ENCODE results near the gene SPIRE2. TPM values are rescaled to one million over a fixed set of nuclear protein-coding genes. Genes with fewer than 3 reads are reported as not detected.
A peak's percentile ranks its signal among the peaks of the same experiment; 100 is the strongest.

Gene SPIRE2
- total RNA-seq, 1 donor from 2014 or later: 0.79 TPM

DNA sequence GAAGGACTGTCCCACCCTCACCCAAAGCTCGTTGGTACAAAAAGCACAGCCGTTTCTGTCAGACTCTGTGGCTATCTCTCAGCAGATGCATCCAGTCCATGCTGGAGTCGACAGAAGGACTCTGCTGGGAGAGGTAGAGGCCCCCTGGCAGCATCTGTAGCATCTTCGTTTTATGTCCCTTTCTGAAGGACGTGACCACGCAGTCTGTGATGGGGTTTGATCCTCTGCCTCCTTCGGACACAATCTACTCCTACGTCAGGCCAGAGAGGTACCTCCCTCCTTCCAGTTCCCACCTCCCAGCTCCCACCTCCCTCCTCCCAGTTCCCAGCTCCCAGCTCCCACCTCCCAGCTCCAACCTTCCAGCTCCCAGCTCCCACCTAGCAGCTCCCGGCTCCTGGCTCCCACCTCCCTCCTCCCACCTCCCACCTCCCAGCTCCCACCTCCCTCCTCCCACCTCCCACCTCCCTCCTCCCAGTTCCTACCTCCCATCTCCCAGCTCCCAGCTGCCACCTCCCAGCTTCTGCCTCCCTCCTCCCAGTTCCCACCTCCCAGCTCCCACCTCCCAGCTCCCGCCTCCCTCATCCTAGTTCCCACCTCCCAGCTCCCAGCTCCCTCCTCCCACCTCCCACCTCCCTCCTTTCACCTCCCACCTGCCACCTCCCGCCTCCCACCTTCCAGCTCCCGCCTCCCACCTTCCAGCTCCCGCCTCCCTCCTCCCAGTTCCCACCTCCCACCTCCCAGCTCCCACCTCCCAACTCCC lies 79.0 kb downstream of the SPIRE2 start:
- peaks cover 40% of the 10 kb centered on the region for H3K36me3 ChIP-seq (ENCODE audit: control insufficient read depth, insufficient read depth, low read length)
- DNase-seq (ENCODE audit: low read depth) (no peak), FAIRE-seq (peak; percentile 23)
- H3K27me3 ChIP-seq (ENCODE audit: control insufficient read depth, insufficient read depth, low read length): no peaks in the 10 kb centered on the region
- H3K4me3 ChIP-seq (ENCODE audit: low read depth, low read length): no peak overlapping the region
- TF ChIP-seq, protein P1, sequence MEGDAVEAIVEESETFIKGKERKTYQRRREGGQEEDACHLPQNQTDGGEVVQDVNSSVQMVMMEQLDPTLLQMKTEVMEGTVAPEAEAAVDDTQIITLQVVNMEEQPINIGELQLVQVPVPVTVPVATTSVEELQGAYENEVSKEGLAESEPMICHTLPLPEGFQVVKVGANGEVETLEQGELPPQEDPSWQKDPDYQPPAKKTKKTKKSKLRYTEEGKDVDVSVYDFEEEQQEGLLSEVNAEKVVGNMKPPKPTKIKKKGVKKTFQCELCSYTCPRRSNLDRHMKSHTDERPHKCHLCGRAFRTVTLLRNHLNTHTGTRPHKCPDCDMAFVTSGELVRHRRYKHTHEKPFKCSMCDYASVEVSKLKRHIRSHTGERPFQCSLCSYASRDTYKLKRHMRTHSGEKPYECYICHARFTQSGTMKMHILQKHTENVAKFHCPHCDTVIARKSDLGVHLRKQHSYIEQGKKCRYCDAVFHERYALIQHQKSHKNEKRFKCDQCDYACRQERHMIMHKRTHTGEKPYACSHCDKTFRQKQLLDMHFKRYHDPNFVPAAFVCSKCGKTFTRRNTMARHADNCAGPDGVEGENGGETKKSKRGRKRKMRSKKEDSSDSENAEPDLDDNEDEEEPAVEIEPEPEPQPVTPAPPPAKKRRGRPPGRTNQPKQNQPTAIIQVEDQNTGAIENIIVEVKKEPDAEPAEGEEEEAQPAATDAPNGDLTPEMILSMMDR (IDR thresholded peaks at IDR 0.05; ENCODE audit: insufficient read depth, low read length, severe bottlenecking): no peak

DNA sequence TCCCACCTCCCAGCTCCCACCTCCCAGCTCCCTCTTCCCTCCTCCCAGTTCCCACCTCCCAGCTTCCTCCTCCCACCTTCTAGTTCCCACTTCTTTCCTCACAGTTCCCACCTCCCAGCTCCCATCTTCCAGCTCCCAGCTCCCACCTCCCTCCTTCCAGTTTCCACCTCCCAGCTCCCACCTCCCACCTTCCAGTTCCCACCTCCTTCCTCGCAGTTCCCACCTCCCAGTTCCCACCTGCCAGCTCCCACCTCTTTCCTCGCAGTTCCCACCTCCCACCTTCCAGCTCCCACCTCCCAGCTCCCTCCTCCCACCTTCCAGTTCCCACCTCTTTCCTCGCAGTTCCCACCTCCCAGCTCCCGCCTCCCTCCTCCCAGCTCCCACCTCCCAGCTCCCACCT lies 80.0 kb downstream of the SPIRE2 start:
- TF ChIP-seq, protein P1 (IDR thresholded peaks at IDR 0.05; ENCODE audit: insufficient read depth, low read length, severe bottlenecking): no peak
- Histone ChIP-seq H3K4me3 (ENCODE audit: low read depth, low read length) (no peak overlapping the region), H3K36me3 (ENCODE audit: control insufficient read depth, insufficient read depth, low read length) (peaks cover 37% of the 10 kb centered on the region), H3K27me3 (ENCODE audit: control insufficient read depth, insufficient read depth, low read length) (no peaks in the 10 kb centered on the region)
- DNase-seq (ENCODE audit: low read depth): no peak
- no peak for FAIRE-seq

DNA sequence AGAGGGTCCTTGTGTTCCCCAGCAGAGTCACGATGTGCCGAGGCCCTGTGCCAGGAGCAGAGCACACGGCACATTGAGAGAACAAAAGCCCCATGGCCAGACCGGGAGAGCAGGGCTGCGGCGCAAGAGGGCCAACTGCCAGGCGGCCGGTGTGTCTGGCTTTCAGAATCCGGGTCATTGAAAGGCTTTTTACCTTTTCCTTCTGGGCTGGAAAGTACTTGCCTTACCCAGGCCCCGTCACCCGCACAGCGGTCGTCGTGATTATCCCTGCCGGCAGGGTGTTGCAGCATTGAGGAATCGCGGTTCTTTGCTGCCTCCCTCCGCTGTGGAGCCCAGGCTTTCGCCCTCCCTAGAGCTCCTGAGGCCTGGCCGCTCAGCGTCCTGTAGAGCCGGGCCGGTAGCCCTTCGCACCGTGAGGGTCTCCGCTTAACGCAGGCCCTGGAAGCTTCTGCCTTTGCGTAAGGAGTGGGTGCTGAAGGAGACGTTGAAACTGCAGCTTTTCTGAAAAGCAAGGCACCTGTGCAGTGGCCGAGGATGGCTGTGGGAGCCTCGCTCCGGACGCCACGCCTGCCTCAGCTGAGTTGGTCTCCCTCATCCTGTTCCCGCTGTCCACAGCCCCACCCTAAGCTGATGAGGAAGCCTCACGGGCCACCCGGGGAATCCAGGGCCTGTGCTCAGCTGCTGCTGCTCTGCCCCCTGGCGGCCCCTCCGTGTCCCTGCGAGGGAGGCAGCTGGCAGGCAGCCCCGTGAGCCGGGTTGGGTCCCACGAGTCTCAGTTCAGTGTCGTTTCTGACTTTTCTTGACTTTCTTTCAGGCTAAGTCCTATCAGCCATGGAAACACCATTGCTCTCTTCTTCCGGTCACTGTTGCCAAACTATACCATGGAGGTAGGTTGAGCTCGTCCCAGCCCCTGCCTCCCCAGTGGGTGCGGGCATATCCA lies 81.8 kb downstream of the SPIRE2 start:
- Histone ChIP-seq H3K36me3 (ENCODE audit: control insufficient read depth, insufficient read depth, low read length) (peaks cover 30% of the 10 kb centered on the region), H3K4me3 (ENCODE audit: low read depth, low read length) (no peak overlapping the region), H3K27me3 (ENCODE audit: control insufficient read depth, insufficient read depth, low read length) (no peaks in the 10 kb centered on the region)
- FAIRE-seq: peak; percentile 84
- peak; percentile 49 for DNase-seq (ENCODE audit: low read depth)
- TF ChIP-seq, protein P1 (IDR thresholded peaks at IDR 0.05; ENCODE audit: insufficient read depth, low read length, severe bottlenecking): peak; percentile 96

DNA sequence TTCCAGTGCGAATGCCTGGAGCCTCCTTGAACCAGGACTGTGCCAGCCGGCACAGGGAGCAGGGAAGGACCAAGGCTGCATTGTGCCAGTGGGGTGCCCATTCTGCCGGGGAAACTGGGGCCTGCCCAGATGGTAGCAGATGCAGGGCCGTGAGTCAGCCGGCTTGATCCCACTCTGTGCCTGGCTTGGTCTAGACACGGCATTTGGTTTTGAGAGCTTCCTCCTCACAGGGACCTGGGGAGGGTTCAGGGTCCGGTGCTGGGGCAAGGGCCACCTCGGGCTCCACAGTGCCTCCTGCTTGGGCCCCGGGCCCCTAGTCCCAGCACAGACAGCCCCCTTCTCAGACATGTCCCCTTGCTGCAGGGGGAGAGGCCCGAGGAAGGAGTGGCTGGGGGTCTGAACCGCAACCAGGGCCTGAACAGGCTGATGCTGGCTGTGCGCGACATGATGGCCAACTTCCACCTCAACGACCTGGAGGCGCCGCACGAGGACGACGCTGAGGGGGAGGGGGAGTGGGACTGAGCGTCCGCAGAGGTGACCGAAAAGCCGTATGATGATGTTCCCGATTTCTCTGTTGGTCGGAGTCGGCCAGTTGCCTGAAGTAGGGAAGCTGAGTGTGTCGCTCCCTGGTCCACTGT lies 82.6 kb downstream of the SPIRE2 start:
- DNase-seq (ENCODE audit: low read depth) (no peak), FAIRE-seq (no peak)
- Histone ChIP-seq H3K36me3 (ENCODE audit: control insufficient read depth, insufficient read depth, low read length) (peaks cover 27% of the 10 kb centered on the region), H3K27me3 (ENCODE audit: control insufficient read depth, insufficient read depth, low read length) (no peaks in the 10 kb centered on the region), H3K4me3 (ENCODE audit: low read depth, low read length) (no peak overlapping the region)
- TF ChIP-seq, protein P1 (IDR thresholded peaks at IDR 0.05; ENCODE audit: insufficient read depth, low read length, severe bottlenecking): no peak

DNA sequence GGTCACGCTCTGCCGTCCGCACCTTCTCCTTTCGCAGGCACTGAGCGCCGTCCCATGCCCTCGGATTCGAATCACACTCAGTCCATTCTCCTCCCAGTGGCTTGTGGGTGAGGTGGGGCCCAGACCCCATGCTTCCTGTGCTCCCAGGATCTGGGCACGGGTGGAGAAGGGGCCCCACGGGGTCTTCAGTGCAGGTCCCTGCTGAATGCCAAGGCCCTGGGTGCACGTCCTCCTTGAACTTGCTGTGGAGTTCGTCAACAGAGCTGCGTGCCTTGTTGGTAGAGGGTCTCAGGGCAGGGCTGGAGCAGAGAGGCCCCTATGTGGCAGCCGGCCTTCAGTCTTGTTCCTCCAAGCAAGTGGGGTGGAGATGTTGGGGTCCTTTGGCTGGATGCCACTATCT lies 83.1 kb downstream of the SPIRE2 start:
- no peaks in the 10 kb centered on the region for H3K27me3 ChIP-seq (ENCODE audit: control insufficient read depth, insufficient read depth, low read length)
- peaks cover 24% of the 10 kb centered on the region for H3K36me3 ChIP-seq (ENCODE audit: control insufficient read depth, insufficient read depth, low read length)
- TF ChIP-seq, protein P1 (IDR thresholded peaks at IDR 0.05; ENCODE audit: insufficient read depth, low read length, severe bottlenecking): no peak
- FAIRE-seq (no peak), DNase-seq (ENCODE audit: low read depth) (no peak)
- no peak overlapping the region for H3K4me3 ChIP-seq (ENCODE audit: low read depth, low read length)
